SH-SY5Y (cell line): ENCODE measurements around the gene BTBD9.

Experiments used
- GATA2 ChIP-seq: IDR thresholded peaks from 2 replicates; pipeline ENCODE4 v1.6.1; 2011; ENCODE audit warnings: mild to moderate bottlenecking, low read depth, low read length
- GATA3 ChIP-seq: IDR thresholded peaks from 2 replicates; pipeline ENCODE4 v1.6.1; 2011; ENCODE audit warnings: low read depth, mild to moderate bottlenecking, low read length, moderate library complexity

- no peak for TF ChIP-seq GATA3
- TF ChIP-seq GATA2 = no peak
These were observed 232.5 kb downstream of the BTBD9 start for GRCh38 chr6:38407192-38407591.
